ENCODE results near the gene INMT.

DNA sequence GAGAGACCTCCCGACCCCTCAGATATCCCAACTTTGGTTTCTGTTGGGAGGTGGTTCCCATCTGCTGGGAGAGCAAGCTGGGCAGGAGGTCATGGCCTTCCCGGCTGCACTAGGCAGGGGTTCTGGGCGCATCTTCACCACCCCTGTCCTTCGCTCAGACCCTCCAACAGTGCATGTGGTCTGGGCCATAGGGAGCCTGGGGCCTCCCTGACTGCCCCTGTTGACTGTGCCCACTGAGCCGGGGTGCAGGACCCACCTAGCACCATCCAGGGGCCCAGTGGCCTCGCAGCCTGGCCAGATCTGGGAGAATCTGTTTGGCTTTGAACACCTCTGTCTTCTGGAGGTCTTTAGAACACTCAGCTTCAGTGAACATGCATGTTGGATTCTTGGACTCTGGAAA lies 18.7 kb upstream of the INMT start:
- TF ChIP-seq GATA2 (IDR thresholded peaks at IDR 0.05; ENCODE audit: low read depth, low read length) (no peak), GATA3 (IDR thresholded peaks at IDR 0.05; ENCODE audit: low read depth, low read length) (no peak)

Data from SH-SY5Y (cell line).